ENCODE data around the gene MRPS5.
"Not testable (repeated sequence)": the region's sequence is repeated elsewhere in the genome, so short reads cannot be mapped to it uniquely, and the experiment has no call there.

Gene MRPS5
- total RNA-seq = 12.5 to 16.1 (median 14.0) reads per million in 4 experiments

- peak; percentile 69 for DNase-seq
Observed at GRCh38 chr2:95121407-95122196, at the start of gene MRPS5. Gene MRPS5 (minus strand): TSS chr2:95121808. CDS start chr2:95121791, 17 bp downstream.

- no peak for DNase-seq
Observed at GRCh38 chr2:95166065-95166763, 44.6 kb upstream of the MRPS5 start.

- DNase-seq = peak; percentile 97
Observed at GRCh38 chr2:95165371-95166064, 43.9 kb upstream of the MRPS5 start, which contains the start of gene ZNF2. Gene ZNF2 (plus strand): TSS chr2:95165809. CDS start chr2:95176227, 10,418 bp downstream.

GRCh38 chr2:95165030-95165370 is 43.4 kb upstream of the MRPS5 start:
- DNase-seq = no peak

GRCh38 chr2:95159690-95160449 is 38.3 kb upstream of the MRPS5 start, which contains the start of gene ZNF514:
Gene ZNF514 (minus strand): TSS chr2:95159848. CDS start chr2:95153253, 6,595 bp downstream.
- peak; percentile 66 for DNase-seq

GRCh38 chr2:95158891-95159619 is 37.4 kb upstream of the MRPS5 start:
- DNase-seq = no peak

GRCh38 chr2:95158441-95158840 is 36.8 kb upstream of the MRPS5 start:
- no peak for DNase-seq

- no peak for DNase-seq
Observed at GRCh38 chr2:95149397-95149984, 27.9 kb upstream of the MRPS5 start.

GRCh38 chr2:95143838-95144237 is 22.2 kb upstream of the MRPS5 start:
- no peak for DNase-seq

GRCh38 chr2:95138702-95139101 is 17.1 kb upstream of the MRPS5 start:
- no peak for DNase-seq

- DNase-seq = no peak
Observed at GRCh38 chr2:95122197-95122551, 566 bp upstream of the MRPS5 start.

- no peak for DNase-seq
Observed at GRCh38 chr2:95121093-95121406, 558 bp downstream of the MRPS5 start.

- peak; percentile 57 for DNase-seq
Observed at GRCh38 chr2:95115418-95115817, 6.2 kb downstream of the MRPS5 start.

GRCh38 chr2:95113464-95113863 is 8.1 kb downstream of the MRPS5 start:
- DNase-seq = no peak

- no peak for DNase-seq
Observed at GRCh38 chr2:95110395-95110794, 11.2 kb downstream of the MRPS5 start.

GRCh38 chr2:95109260-95109659 is 12.3 kb downstream of the MRPS5 start:
- no peak for DNase-seq

GRCh38 chr2:95106081-95106480 is 15.5 kb downstream of the MRPS5 start:
- DNase-seq = no peak

GRCh38 chr2:95104606-95105005 is 17.0 kb downstream of the MRPS5 start:
- DNase-seq = no peak

- DNase-seq = no peak
Observed at GRCh38 chr2:95099910-95100309, 21.7 kb downstream of the MRPS5 start.

GRCh38 chr2:95098273-95098672 is 23.3 kb downstream of the MRPS5 start:
- not testable (repeated sequence) for DNase-seq

GRCh38 chr2:95091885-95092555 is 29.6 kb downstream of the MRPS5 start:
- no peak for DNase-seq

All from effector CD8-positive, alpha-beta T cell (primary cell).